Measurements from ENCODE around the gene GFOD1.

DNA sequence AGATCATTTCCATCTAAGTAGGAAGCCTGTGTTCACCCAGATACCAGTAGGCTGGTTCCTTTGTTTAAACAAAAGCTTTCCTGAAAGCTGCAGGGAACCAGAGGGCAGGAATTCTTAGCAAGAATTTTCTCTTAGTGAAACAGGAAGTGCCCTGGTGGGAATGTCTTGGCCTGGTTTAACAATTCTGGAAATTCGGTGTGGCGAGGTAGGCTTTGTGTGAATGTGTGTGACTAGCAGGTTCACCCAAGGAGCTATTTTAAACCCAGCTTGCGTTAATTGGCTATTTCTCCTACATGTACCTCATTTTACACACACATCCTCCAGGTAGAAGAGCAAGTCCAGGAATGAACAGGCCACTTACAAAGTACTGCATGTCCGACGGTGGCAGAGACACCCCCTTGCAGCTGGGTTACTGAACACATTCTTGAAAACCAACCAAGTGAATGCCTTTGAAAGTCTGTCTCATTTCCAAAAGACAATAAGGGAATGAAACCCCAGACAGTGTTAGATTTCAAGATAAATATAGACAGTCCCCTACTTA lies 64.6 kb downstream of the GFOD1 start:
- TF ChIP-seq, protein P1, sequence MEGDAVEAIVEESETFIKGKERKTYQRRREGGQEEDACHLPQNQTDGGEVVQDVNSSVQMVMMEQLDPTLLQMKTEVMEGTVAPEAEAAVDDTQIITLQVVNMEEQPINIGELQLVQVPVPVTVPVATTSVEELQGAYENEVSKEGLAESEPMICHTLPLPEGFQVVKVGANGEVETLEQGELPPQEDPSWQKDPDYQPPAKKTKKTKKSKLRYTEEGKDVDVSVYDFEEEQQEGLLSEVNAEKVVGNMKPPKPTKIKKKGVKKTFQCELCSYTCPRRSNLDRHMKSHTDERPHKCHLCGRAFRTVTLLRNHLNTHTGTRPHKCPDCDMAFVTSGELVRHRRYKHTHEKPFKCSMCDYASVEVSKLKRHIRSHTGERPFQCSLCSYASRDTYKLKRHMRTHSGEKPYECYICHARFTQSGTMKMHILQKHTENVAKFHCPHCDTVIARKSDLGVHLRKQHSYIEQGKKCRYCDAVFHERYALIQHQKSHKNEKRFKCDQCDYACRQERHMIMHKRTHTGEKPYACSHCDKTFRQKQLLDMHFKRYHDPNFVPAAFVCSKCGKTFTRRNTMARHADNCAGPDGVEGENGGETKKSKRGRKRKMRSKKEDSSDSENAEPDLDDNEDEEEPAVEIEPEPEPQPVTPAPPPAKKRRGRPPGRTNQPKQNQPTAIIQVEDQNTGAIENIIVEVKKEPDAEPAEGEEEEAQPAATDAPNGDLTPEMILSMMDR (IDR thresholded peaks at IDR 0.05) = no peak
- TF ChIP-seq POLR2A (IDR thresholded peaks at IDR 0.05) = no peak

All from heart left ventricle (tissue), 13 donors.